Ovary (tissue), 3 donors: Measurements from ENCODE around the gene SHROOM4.

Experiments
- CTCF ChIP-seq, 3 donors: fragments of 450-650 bp in 2 of 3; fragments of 200-600 bp in 1 of 3; IDR thresholded peaks; one replicate each; pipeline versions ENCODE4 v1.5.1 to v1.8.0; 2016 to 2022; ENCODE audit warnings: antibody characterized with exemption in 3 of 3, mild to moderate bottlenecking in 1 of 3
- POLR2A ChIP-seq: fragments of 450-650 bp; IDR thresholded peaks from one replicate; pipeline ENCODE4 v1.6.1; 2017; ENCODE audit warnings: antibody characterized with exemption, mild to moderate bottlenecking, moderate library complexity
- donor health status: DM: no; HTN: no; CAD: no.

- TF ChIP-seq CTCF (IDR thresholded peaks at IDR 0.05) (no peak), POLR2A (no peak)
These were observed 51.4 kb downstream of the SHROOM4 start for GRCh38 chrX:50762578-50762977.
